ENCODE data around the gene FTH1. TPM values are rescaled to one million over a fixed set of nuclear protein-coding genes. Genes with fewer than 3 reads are reported as not detected.

Gene FTH1
- total and polyA plus RNA-seq, 2 of the 8 experiments (the other 6 are each of a cell fraction or from before 2014, with no cell fraction given), result 1,153 to 1,461 TPM

GRCh38 chr11:62011881-62012280 is 44.4 kb upstream of the FTH1 start (continued):
- no peak for TF ChIP-seq CHD7 (IDR thresholded peaks at IDR 0.05; ENCODE audit: insufficient replicate concordance, low read length)
- TF ChIP-seq MAX (IDR thresholded peaks at IDR 0.05), result no peak
- no peak for TF ChIP-seq RBBP5 (IDR thresholded peaks at IDR 0.05; ENCODE audit: borderline replicate concordance, low read depth, low read length)

Measured in H1 (cell line).